NCI-H2081 (cell line): Measurements from ENCODE around the gene ZNF524.

Source experiments
- DNase-seq, 2 experiments: peaks; one replicate each; lab custom pipeline; 2025; lab: John Stamatoyannopoulos, UW

The ZNF524 gene

DNA sequence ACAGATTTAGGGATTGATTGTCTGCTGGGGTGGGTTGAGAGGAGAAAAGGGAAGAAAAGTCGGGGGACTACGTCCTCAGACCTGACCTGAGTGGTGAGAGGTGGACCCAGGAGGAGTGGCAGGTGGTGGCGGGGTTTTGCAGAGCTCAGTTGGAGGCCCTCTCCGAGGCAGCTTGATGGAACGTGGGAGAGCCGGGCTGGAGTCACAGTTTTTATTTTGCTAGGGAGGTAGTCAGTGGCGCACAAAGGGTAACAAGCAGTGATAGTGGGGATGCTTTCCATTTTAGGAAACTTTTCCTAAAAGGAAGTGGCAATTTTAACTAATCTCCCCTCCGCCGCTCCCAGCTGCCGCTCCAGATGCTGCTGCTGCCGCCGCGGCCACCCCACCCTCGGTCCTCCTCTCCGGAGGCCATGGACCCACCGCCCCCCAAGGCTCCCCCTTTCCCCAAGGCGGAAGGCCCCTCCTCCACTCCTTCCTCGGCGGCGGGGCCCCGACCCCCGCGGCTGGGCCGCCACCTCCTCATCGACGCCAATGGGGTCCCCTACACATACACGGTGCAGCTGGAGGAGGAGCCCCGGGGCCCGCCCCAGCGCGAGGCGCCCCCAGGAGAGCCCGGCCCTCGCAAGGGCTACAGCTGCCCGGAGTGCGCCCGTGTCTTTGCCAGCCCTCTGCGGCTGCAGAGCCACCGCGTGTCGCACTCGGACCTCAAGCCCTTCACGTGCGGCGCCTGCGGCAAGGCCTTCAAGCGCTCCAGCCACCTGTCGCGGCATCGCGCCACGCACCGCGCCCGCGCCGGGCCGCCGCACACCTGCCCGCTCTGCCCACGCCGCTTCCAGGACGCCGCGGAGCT is 42.3 kb downstream of the ZNF524 start:
- DNase-seq = peak in 1 of 2 experiments; percentile 53

DNA sequence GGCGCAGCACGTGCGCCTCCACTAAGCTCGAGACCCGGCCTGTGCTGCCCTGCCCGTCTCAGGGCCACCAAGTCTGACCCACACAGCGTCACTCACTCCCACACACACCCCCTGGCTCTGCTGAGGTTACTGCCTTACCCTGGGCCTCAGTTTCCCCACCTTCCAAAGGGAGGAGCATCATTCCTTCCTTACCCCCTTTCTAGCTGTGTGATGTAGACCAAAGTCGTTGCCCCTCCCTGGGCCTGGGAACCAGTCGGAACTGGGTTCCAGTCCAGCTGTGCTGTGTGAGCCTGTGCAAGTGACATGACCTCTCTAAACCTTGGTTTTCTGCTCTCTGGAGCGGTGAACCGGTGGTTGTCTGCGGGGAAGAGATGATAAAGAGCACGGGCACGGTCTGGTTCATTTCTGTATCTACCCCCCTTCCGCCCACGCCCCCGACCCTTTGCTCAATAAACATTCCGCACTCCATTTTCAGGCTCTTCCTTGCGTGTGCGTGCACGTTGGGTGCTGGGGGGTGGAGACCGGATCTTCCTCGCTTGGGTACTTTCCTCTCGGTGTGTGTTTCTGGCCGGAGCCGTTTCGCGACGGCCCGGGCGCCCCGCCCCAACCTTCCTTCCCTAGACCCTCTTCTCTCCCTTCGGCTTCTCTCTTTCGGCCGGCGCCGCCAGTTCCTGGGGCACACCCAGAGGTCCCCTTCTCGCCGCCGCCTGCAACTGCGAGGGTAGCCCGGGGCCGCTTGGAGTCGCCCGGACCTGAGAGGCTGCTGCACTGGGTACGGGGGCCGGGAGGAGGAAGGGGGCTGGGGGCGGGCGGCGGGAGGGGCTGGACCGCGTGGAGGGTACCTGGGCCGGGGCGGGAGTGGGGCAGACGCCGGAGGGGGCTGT is 43.2 kb downstream of the ZNF524 start, which contains the start of gene ZNF581:
TSS of gene ZNF581 (plus strand) at position 647 of the 884 bp plus-strand sequence. CDS start 923 bp downstream, outside the sequence.
- peak; percentile 53 to 78 for DNase-seq

DNA sequence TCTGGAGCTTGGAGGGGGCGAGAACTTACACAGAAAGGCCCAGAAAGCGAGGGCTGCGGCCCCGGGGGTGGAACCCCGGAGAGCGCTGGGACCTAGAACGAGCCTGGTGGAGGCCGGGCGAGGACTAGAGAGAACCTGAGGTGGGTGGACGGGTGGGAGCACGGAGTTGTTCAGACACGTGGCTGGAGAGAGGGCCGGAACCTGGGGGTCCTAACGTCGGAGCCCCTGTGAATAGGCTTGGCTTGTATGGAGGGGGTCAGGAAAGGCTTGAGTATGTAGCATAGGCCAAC is 43.7 kb downstream of the ZNF524 start:
- DNase-seq = no peak

DNA sequence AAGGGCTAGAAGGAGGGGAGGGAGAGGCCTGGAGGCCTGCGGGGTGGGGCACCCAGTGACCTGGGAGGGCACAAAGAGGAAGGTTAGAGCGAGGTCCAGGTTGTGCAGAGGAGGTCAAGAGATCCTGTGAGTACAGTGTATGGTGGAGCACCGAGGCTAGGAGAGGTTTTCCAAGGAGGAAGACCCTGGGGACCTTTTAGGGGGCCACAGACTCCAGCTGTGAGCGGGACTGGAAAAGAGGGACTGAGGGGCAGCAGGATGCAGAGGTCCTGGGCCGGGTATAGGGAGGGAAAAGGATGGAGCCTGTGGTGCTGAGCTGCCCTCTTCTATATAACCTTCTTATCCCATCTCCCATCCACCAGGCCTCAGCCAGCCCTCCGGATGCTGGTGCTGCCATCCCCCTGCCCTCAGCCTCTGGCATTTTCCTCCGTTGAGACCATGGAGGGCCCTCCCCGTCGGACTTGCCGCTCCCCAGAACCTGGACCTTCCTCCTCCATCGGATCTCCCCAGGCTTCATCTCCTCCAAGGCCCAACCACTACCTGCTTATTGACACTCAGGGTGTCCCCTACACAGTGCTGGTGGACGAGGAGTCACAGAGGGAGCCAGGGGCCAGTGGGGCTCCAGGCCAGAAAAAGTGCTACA is 44.2 kb downstream of the ZNF524 start:
- DNase-seq = no peak

DNA sequence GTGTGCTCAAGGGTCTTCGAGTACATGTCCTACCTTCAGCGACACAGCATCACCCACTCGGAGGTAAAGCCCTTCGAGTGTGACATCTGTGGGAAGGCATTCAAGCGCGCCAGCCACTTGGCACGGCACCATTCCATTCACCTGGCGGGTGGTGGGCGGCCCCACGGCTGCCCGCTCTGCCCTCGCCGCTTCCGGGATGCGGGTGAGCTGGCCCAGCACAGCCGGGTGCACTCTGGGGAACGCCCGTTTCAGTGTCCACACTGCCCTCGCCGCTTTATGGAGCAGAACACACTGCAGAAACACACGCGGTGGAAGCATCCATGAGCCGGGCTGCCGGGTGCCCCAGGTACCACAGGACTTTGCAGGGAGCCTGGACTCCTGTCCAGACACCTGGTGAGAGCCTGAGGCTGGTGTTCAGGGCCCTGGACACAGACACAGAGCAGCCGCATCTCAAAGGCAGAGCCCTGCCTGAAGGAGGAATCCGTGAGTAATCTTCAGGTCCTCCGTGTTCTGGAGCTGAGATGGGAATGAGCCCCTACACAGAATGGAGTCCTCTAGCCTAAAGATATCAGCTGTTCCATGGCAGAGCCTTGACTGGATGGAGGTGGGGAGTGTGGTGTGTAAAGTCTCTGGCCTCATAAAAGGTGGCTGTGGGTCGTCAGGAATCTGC is 44.9 kb downstream of the ZNF524 start:
- no peak for DNase-seq

DNA sequence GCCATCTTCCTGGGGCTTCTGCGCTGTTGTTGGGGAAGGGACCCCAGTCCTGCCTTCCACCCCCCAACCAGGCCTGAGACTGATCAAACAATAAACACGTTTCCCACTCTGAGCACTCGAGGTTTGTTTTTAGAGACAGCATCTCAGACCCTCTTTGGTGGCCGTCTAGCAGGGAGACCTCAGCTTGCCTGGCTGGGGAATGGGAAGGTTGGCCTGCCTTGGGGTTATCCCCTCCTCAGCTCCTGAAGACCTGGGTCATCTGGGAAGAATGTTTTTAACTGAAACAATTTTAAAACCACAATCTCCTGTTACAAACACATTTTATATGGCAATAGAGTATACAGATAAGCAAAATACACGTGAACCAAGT is 45.4 kb downstream of the ZNF524 start:
- DNase-seq = no peak

DNA sequence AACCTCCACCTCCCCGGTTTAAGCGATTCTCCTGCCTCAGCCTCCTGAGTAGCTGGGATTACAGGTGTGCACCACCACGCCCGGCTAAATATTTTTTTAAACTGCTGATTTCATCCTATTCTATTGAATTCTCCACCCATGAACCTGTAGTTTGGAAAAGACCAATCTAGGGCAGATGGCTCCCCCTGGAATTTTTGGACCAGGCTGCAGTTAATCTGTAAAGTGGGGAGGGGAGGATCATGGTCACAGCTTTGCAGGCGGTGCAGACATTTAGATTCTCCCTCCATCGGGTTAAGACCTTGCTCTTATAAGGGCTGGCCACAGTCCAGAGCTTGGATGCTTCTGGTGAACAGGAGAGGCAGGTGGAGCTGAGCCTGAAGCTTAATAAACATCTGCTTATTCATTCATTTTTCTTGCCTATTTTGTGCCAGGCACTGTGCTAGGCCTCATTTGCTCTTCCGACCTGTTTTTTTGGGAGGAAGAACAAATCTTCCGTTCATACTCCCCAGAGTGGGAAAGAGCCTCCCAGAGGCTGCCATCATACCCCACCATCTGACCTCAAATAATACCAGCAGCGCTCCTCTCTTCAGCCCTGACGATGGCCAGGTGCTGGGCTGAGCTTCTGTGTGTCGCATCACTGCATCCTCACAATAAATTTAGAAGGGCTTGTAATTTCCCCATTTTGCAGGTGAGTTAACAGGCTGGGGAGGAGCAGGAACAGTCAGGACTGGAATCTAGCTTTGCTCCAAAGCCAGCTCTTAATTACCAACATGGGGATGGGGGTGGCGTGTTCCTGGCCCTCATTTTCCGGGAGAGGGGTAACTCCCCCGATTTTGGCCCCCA is 47.0 kb downstream of the ZNF524 start:
- peak in 1 of 2 experiments; percentile 52 for DNase-seq

DNA sequence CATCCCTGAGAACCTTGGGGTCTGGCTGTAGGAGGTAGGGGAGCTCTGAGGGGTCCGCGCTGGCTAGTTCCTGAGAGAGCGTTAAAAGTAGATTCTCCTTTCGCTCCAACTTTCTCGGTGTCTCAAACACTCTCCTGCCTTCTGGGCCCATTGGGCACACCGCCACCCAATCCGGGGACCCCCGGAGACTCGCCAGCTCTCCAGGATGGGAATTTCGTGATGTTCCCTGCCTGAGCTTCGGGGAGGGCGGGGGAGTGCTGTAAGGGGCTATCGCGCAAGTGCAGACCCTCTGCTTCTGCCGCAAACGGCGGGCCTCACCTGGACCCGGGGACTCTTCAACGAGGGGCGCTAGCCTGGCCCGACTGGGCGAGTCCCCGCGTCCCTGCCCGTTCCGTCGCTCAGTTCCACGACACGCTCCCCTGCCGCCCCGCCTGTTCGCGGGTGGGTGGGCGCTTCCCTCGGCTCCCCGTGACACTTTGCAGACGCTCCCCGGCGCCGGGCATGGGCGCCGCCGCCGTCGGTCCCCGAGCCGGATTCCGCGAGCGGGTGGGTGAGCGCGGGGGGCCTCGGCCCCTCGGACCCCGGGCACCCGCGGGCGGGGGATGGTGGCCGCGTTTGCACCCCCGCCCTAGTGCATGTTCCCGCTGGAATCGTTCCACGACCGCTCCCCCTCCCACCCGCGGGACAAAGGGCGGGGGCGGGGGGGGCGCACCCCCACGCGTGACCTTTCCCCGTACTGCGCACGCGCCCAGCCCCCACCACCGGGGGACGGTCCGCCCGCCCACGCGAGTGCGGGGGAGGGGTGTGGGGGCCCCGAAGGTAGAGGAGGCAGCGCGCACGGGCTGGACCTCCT is 47.9 kb downstream of the ZNF524 start, which contains the start of gene CCDC106:
TSS of gene CCDC106 (plus strand) at position 481 of the 853 bp plus-strand sequence. CDS start 835 bp downstream, outside the sequence.
- peak; percentile 70 to 83 for DNase-seq

DNA sequence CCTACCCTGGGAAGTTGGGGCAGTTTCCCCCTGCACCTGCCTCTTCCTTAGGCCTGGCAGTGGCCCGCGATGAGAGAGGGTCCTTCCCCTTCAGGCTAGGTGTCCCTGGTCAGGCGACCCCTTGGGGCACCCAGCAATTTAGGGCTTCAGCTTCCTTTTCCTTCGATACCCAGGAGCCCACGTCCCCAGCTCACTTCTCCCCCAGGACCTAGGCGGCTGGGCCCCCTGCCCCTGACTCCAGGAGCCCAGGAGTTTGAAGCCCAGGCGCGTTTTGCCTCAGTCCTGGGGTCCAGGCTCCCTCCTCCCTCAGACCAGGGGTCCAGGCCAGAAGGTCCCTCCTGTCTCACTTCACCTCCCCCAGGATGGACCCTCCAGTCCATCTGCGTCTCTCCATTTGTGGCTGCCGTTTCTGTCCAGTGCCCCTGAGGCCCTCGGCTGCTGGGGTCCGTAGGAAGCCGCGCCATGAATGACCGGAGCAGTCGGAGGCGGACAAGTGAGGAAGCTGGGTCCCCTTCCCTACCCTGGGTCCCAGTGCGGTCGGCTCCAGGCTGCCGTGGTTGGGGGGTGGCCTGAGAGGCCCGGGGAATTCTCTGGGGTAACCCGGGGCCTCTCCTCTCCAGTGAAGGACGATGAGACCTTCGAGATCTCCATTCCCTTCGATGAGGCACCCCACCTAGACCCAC is 48.6 kb downstream of the ZNF524 start:
- no peak for DNase-seq

DNA sequence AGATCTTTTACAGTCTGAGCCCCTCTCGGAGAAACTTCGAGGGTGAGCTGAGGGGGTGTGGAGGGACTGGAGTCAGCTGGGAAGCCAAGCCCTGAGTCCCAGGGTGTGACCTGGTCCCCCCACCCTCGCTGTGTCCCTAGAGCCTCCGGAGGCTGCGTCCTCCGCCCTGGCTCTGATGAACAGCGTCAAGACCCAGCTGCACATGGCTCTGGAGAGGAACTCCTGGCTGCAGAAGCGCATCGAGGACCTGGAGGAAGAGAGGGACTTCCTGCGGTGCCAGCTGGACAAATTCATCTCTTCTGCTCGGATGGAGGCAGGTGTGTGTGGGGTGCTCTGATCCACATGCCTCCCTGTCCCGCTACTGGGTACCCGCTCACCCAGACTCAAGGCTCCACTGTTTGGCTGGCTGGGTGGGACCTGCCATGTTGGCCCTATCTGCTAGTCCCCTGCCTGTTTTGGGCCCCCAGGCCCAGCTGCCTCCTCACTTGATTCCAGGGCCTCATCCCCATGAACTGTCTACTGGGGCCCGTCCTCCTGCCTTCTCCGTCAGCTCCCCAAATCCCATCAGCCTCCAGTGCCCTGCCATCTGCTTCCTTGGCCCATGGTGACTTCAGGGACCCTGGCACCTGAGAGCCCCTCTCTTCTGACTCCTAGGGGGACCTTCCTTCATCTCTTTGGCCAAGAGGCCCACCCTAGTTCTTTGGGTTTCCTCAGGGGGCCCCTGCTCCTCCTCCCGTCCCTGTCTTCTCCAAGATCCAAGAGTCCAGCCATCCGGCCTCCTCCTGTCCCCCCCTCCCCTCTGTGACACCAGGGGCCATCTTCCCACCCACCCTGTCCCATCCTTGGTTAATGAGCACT is 49.4 kb downstream of the ZNF524 start:
- DNase-seq = peak in 1 of 2 experiments; percentile 37

DNA sequence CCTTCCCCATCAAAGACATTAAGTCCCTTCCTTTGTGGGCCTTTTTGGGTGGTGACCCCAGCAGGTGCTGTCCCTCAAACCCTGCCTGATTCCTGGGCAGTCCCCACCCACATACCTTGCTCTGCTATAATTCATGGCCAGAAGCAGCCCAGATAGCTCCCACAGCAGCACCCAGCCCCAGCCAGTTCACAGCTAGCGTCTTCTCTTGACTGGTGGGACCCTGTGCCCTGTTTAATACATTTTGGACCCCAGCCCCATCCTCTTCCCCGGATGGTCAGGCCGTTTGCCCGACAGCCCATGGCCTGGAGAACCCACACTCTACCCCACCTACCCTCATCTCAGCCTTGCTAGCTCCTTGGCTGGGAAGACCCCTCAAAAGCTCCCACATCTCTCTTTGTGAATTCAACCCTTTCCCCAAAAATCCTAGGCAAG is 50.1 kb downstream of the ZNF524 start:
- DNase-seq = no peak

DNA sequence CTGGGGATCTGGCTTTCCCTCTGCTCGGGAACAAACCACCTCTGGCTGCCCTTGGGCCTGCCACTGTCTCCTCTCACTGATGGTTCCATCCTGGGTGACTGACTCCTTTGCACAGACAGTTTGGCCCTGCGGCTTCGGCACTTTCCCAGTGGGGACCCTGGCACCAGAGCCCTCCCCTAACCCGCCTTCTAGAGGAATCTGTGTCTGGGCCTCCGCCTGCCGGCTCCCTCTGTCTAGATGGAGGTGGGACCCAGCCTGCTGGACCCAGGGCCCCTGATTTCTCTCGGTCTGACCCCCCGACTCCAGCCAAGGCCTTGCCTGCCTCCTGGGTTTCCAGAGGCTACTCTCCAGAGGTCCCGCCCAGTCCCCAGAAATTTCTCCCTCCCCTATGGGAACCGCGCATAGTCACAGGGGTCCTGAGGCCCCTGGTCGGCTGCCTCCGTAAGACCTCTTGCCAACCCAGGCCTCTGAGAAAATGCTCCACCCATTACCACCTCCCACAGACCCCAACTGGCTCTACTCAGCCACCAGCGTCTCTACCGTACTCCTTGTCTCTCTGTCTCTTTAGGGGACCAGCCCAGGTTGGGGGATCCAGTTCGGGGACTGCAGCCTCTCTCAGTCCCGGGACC is 50.6 kb downstream of the ZNF524 start:
- no peak for DNase-seq

DNA sequence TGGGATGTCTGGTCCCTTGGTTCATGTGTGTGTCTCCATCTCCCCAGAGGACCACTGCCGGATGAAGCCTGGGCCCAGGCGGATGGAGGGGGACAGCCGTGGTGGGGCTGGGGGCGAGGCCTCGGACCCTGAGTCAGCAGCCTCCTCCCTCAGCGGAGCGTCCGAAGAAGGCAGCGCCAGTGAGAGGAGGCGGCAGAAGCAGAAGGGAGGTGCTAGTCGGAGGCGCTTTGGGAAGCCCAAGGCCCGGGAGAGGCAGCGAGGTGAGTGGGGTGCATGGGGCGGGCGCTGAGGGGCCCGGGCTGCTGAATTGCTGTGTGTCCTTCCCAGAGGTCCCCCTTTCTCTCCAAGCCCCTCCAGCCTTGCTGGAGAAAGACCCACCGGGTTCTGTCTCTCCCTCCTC is 51.1 kb downstream of the ZNF524 start:
- DNase-seq = no peak

DNA sequence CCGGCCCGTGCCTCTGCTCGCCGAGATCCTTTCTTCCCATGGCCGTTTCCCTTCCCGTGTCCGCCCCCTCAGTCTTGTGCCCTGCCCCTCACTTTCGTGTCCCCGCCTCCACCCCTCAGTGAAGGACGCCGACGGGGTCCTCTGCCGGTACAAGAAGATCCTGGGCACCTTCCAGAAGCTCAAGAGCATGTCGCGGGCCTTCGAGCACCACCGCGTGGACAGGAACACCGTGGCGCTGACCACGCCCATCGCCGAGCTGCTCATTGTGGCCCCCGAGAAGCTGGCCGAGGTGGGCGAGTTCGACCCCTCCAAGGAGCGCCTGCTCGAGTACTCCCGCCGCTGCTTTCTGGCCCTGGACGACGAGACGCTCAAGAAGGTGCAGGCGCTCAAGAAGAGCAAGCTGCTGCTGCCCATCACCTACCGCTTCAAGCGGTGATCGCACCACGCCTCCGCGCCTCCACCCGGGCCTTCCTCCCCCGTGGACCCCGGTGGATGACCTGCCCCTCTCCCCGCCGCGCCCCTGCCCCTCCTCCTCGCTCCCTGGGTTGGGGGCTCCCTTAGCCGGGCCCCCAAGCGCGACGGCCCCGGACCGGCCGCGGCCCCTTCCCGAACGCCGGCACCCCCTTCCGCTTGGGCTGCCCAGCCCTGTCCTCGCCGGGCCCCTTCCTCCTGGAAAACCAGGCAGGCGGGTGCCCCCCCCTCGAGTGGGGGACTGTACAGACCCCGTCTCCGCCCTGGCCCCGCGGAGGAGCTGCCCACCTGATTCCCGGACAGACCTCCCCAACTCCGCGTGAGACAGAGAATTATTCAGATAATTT is 52.4 kb downstream of the ZNF524 start:
- no peak for DNase-seq
